Endometrium (tissue), 2 donors: ENCODE results near the gene CTNNA1.
A peak's percentile ranks its signal among the peaks of the same experiment; 100 is the strongest.
"Not testable (repeated sequence)": the region's sequence is repeated elsewhere in the genome, so short reads cannot be mapped to it uniquely, and the experiment has no call there.

Experiments
- FAIRE-seq: peaks from 2 replicates; lab custom pipeline; 2012; peaks lifted over from hg19 to GRCh38; lab: Jason Lieb, UNC
- donor health status: control.
- donor health status: control.

CTNNA1 gene

DNA sequence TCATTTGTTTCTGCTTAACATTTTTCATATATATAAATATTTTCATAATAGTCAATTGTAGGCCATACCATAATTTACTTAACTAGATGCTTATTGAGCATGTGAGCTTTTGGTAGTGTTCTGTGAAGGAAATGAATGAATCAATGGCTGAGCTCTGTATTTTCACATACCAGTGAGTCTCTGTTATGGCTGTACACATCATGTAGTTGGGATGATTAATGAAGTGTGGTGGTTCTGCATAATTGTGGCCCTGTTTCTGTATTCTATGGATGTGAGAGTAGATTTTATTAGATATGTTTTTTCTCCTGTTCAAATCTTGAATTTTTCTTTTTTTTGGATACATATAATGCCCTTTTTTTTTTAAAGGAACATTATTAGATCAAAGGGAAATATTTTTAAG, 56.2 kb downstream of the CTNNA1 start:
- FAIRE-seq = no peak

DNA sequence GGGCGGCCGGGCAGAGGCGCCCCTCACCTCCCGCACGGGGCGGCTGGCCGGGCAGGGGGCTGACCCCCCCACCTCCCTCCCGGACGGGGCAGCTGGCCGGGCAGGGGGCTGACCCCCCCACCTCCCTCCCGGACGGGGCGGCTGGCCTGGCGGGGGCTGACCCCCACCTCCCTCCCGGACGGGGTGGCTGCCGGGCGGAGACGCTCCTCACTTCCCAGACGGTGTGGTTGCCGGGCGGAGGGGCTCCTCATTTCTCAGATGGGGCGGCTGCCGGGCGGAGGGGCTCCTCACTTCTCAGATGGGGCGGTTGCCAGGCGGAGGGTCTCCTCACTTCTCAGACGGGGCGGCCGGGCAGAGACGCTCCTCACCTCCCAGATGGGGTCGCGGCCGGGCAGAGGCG, 57.6 kb downstream of the CTNNA1 start:
- FAIRE-seq = not testable (repeated sequence)

DNA sequence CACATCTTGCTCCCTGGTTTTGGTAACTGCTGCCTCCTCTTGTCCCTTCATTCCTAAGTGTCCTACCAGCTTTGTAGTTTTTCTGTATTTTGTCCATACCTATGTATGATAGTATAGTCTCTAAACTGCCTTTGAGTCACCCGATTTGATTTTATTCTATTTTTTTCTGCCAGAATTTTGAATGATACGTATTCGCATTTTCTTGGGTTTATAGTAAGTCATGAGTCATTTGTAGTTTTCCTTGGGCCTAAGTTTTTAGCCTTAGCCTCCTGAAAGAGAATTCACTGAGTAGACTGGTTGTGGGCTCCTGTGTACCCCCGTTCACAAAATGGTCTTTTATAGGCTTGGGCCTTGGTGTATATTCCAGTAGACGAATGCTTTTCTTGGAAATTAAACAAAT, 62.3 kb downstream of the CTNNA1 start:
- FAIRE-seq = no peak

DNA sequence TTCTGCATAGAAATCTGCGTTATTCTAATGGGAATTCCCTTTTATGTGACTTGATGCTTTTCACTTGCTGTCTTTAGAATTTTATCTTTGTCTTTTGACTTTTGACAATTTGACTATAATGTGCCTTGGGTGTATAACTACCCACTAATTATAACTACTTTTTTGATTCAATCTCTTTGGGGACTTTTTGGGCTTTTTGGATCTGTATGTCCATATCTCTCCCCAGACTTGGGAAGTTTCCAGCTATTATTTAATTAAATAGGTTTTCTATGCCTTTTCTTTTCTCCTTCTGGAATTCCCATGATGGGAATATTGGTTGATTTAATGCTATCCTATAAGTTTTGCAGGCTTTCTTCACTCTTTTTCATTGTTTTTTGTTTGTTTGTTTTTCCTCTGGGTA, 64.0 kb downstream of the CTNNA1 start:
- no peak for FAIRE-seq

DNA sequence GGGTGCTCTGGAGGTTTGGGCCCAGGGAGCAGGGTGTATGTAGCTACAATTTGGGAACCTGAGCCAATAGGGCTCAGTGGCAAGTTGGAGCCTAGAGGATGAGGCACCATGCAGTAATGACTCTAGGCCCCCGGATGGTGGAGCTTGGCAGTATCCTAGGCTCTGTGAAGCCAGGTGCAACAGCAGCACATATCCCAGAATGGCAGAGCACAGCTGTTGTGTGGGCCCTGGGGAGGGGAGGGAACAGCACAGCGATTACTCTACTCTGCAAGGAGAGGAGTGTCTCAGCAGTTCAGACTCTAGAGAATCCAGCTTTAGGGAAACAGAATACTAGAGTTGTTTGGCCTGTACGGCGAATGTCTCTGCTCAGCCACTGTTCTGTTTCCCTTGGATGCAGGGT, 65.9 kb downstream of the CTNNA1 start:
- no peak for FAIRE-seq

DNA sequence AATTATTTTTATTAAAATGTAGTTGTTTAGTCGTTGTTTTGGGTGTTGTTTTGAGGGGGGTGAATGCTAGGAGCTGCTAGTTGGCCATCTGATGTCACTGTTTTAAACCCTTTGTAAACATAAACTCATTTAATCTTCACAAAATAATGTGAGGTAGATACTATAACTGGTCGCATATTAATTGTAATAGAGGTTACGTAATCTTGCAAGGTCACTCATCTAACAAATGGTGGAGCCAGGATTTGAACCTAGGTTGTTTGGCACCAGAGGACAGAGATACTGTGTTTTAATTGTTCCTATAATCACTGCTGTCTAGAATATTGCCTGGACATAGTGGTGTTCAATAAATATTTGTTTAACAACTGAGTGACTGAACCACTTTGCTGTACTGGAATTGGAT, 67.5 kb downstream of the CTNNA1 start:
- no peak for FAIRE-seq

DNA sequence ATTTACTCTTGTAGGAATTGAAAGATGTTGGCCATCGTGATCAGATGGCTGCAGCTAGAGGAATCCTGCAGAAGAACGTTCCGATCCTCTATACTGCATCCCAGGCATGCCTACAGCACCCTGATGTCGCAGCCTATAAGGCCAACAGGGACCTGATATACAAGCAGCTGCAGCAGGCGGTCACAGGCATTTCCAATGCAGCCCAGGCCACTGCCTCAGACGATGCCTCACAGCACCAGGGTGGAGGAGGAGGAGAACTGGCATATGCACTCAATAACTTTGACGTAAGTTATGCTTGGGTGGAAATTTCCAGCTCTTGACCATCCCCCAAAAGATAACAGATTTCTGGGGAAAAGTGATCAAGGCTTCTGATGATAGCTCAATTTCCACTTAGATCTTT, 71.3 kb downstream of the CTNNA1 start:
- no peak for FAIRE-seq

DNA sequence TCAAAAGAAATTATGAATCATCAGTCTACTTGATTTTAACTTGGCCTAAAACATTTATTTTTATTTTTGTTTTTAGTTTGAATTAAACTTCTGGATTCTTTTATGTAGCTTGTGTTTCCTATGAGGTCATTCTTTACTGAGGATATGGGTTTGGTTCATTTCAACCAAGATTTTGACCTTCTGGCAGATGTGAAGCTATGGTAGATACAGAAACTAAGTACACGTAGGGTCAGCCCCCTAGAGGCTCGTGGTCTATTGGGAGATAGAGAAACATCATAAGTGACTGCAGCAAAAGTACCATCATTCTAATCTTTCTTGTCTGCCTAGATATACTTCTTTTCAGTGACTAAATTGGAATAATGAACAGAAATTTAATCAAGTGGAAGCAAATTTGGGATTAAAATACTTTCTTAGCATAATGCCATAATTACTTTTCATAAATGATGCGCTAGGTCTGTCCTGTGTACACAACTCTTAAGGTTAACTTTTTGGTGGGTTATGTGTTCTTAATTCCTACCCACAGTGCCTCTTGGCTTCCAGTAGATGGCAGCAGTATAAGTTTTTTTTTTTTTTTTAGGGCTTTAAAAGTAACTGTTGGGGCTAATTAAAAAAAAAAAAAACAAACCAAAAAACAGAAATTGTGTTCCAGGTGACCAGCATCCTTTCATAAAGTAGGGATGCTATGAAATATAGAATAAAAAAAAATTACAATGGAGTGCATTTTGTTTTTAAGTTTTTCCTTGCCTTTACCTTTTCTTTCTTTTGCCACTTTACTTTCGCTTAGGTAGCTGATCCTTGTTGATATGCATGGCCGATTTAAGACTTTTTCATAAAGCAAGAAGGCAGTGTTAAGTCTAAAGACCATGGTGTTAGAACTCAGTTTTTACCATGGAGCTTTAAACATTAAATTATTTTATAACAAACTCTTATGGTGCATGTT, 72.0 kb downstream of the CTNNA1 start:
- peak; percentile 66 for FAIRE-seq

DNA sequence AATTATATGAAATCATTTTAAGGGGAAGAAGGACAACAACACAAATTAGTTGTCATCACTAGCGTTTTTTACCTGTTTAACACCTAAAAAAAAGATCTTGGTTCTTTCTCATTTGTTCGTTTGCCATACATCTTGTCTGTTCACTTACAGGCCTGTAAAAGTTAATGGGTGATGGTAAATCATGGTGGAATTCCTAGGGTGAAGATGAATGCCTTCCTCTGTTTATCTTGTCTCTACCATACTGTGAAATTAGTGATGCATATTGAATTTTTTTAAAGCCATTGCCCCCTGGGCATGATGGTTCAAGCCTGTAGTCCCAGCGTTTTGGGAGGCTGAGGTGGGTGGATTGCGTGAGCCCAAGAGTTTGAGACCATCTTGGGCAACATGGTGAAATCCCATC, 75.3 kb downstream of the CTNNA1 start:
- no peak for FAIRE-seq

DNA sequence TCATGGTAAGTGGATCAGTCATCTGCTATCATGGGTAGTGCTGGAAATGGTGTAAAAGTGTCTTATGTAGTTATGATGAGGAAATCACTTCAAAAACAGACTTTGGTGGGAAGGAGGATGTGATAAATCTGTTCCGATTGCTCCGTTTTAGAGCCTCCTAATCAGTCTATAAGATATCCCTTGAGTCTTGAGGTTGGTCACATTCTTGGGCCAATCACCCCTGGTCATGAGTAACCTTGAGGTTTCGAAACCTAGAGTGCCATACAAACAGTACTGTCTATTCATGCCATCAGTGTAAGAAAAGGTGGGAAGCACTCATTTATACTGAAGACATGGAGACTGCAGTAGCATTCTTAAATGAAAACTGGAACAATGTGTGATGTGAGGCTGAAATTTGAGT, 76.1 kb downstream of the CTNNA1 start:
- no peak for FAIRE-seq

DNA sequence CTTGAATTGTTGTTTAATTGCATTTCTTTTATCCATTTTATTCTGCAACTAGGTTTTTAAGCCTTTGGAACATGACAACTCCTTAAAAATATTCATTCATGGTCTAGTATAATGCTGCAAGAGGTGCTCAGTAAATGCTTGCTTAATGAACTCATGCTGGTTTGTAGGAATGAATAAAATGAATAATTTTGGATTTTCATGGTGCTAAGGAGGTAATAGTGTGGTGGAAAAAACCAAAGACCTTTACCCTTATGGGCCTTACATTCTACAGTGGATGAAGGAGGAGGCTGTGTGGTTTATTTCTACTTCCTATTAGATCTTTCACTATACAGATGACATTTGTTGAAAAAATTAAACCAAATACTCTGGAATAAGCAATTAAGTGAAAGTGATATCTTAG, 78.5 kb downstream of the CTNNA1 start:
- FAIRE-seq = no peak

DNA sequence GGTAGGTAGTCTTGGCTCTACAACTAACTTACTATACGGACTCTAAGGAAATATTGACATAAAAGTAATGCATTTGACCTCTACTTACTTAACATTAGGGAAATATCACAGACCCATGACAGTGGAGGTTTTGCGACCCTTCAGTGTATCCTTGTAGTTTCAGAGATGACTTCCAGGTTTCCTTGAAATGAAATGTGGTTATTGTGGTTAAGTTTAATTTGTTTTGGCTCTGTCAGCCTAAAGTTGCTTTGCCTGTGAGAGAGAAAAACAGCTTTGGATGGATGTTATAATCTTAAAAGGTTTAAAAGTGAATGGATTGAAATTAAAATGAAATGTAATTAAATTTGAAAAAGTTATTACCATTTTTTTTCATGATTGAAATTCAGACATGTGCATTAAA, 79.0 kb downstream of the CTNNA1 start:
- FAIRE-seq = peak; percentile 80

DNA sequence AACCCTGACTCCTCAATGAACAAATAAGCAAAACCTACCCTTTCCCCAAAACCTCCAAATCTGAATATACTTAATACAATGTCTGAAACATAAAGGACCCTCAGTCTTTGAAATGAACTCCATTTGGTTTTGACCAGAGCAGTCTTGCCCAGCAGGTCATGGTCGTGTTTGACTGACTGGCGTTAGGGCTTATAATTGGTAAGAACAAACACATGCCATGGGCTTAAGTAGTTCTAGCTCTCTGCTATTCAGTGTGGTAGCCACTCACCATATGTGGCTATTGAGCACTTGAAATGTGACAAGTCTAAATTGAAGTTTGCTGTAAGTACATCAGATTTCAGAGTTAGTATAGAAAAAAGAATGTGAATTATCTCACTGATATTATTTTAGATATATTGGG, 79.9 kb downstream of the CTNNA1 start:
- no peak for FAIRE-seq

DNA sequence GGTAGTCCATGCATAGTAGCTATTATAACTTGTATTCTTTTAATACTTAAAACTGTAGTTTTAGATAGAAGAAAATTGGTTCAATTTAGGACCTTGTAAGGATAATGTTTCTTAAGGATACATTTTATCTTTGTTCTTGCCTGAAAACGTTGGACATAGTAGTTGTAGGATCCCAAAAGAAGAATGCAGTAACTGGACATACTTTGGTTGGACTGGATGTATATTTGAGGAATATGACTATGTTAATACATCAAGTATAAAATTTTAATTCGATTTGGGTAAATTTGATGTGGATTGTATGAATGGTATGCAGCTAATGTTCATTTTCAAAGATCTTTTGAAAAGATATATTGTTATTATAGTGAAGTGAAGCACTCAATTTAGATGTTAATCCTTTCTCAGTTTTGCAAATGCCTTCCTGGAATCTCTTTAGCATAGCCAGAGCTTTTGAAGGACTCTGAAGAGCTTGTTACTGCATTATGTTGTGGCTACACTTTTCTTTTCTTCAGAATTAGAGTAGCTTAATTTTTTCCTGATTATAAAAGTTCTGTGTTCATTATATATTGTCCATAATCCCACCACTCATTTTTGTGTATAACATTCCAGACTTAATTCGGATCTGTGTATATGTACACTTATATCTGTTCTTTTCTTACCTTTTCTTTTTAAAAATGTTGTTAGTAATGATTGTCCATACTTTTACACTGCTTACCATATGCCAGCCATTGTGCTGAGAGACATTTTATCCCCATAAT, 80.7 kb downstream of the CTNNA1 start:
- no peak for FAIRE-seq

DNA sequence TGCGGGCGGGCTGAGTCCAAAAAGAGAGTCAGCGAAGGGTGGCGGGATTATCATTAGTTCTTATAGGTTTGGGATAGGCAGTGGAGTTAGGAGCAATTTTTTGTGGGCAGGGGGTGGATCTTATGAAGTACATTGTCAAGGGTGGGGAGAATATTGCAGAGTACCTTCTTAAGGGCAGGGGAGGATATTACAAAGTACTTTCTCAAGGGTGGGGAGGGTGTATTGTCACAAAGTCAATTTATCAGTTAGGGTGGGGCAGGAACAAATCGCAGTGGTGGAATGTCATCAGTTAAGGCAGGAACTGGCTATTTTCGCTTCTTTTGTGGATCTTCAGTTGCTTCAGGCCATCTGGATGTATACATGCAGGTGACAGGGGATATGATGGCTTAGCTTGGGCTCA, 81.6 kb downstream of the CTNNA1 start:
- FAIRE-seq = not testable (repeated sequence)

DNA sequence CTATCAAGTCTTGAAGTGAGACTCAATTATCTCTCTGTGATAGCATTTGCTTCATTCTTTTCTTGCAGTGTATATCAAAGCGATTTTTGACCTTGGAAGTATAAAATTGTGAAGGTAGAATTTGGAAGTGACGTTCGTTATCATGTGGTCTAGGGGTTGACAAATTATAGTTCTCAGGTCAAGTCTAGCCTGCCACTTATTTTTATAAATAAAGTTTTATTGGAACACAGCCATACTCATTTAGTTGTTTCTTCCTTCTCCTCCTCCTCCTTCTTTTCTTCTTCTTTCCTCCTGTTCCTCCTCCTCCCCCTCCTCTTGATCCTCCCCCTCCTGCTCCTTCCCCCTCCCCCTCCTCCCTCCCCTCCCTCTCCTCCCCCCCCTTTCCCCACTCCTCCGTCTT, 83.9 kb downstream of the CTNNA1 start:
- no peak for FAIRE-seq

DNA sequence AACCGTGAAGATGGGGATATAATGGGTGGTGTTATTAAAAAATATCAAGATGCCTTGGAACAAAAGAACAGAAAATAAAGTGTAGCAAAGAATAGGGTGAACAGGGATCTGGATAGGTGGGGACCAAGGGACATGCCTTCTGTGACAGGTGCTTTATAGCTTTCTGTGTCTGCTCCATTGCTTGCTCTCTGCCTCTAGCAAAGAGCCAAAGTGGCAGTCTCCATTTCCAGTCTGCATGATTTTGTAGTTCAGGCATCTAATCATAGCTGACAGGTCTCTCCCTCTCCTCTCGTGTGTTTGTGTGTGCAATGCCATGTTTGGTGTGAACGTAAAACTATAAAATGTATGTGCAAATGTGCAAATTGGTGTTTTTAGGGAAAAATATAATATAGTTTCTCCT, 86.9 kb downstream of the CTNNA1 start:
- no peak for FAIRE-seq

DNA sequence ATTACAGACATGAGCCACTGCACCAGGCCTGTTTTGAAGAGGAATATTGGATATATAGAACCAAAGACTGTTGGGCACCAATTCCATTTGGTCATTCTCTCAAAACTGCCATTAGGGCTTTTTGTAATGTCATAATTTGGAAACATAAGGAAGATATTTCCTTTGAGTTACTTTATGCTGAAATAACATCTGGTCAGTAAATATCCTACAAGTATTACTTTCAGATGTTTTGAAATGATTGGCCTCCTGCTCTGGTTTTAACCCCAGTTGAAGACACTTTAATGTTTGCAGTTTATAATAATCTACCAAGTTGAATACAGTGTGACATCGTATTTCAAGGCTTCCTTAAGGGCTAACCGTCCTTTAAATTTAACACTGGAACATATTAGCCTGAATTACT, 88.3 kb downstream of the CTNNA1 start:
- no peak for FAIRE-seq

DNA sequence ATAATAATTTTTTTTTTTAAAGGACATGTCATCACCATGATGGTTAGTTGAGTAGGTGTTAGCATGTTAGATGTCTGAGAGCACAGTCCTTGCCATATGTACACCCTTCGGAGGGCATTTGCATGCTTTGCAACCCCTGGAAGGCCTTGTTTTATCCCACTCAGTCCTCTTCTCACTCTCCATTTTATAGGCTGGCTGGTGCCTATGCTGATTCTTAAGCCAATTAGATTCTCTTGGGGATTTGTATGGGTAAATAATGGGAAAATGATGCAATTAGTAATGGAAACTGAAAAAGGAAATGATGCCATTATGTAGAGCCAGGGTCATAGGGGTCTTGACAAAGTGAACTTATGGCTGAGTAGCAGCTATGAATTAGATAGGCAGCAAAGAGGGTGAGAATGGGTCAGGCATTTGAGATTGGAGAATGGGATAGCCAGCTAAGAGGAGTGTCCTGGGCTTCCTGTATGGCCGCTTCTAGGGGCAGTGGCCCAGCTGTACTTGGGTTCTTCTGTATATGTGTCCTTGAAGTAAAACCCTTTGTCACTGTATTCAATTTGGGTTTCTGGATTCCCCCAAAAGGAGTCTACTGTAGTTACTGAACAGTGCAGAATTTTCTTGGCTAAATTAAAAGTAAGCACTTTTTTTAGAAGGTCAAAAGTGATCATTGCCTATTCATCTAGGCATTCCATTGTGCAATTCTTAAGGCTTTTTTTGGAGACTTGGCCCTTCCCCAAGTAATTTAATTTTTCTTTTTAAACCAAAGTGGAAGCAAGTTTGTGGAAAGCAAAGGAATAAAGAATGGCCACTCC, 90.3 kb downstream of the CTNNA1 start:
- FAIRE-seq = no peak

DNA sequence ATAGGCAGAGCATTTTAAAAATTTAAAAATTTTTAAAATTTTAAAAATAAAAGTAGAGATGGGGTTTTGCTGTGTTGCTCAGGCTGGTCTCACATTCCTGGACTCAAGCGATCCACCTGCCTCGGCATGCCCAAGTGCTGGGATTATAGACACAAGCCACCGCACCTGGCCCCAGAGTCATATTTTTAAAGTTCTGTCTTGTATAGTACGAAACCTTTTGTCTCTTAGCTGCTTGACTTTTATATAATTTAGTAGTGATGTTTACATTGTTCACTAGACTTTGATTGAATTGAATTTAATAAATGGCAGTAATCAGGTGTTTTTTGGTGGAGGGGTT, 90.9 kb downstream of the CTNNA1 start:
- FAIRE-seq = no peak

DNA sequence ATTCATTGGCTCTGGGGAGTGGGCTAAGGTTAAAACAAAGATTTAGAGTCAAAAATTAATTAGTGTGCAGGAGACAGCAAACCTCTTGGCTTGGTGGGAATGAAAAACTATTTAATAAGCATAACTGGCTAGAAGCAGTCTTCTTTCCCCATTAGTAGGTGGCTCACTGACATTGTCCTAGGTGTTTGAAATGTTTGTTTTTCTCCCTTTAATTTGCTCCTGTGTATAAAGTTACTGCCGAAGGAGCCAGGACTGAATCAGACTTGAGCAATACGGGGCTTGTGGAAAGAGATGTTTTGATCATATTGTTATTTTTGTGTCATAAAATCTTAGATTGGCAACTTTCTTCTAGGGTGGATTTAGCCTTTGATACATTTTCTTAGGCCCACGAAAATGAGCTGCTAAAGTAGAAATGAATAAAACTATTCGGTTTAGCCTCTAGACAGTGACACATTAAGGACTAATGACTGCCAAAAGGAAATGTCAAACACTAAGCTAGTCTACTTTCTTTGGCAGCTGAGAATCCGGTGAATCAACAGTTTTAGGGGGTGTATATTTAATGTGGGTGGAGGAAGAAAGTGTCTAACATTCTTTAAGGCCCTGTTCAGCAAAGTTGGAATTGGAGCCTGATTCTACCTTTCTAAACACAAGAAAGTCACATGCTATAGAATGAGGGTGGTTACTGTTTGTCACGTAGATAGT, 91.7 kb downstream of the CTNNA1 start:
- FAIRE-seq = no peak

DNA sequence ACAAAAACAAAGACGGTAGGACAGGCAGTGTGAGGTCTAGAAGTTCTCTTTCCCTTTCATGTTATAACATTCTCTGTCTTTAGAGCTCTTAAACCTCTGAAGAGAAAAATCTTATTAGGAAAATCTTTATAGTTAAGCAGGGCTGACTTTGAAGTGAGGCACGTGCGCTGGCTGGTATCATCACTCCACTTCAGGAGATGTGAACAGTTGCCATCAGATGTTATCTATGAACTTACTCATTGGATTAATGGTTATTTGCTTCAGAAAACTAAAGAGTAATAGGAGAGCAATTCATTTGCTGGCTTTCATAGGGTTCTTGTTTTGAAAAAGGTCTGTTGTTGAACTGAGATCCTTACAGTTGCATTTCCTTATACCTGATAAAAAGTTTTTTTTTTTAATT, 96.2 kb downstream of the CTNNA1 start:
- no peak for FAIRE-seq
